Thyroid gland (tissue), 4 donors: Measurements from ENCODE around the gene CASP2.

Experiments used
- POLR2A ChIP-seq, 2 donors: fragments of 450-650 bp; IDR thresholded peaks; one replicate each; pipeline ENCODE4 v1.6.1; 2017; ENCODE audit warnings: antibody characterized with exemption in 2 of 2, mild to moderate bottlenecking in 2 of 2, moderate library complexity in 1 of 2
- TF ChIP-seq, protein P1 (sequence below), 6 experiments: fragments of 200-600 bp in 3 of 6; fragments of 450-650 bp in 3 of 6; sonication (generic) in 3 of 6; IDR thresholded peaks; one replicate each; pipeline ENCODE4 v1.5.1; 2016 to 2019; ENCODE audit warnings: antibody characterized with exemption in 6 of 6, mild to moderate bottlenecking in 2 of 6, inconsistent platforms in 1 of 6, moderate library complexity in 1 of 6

- TF ChIP-seq, protein P1, sequence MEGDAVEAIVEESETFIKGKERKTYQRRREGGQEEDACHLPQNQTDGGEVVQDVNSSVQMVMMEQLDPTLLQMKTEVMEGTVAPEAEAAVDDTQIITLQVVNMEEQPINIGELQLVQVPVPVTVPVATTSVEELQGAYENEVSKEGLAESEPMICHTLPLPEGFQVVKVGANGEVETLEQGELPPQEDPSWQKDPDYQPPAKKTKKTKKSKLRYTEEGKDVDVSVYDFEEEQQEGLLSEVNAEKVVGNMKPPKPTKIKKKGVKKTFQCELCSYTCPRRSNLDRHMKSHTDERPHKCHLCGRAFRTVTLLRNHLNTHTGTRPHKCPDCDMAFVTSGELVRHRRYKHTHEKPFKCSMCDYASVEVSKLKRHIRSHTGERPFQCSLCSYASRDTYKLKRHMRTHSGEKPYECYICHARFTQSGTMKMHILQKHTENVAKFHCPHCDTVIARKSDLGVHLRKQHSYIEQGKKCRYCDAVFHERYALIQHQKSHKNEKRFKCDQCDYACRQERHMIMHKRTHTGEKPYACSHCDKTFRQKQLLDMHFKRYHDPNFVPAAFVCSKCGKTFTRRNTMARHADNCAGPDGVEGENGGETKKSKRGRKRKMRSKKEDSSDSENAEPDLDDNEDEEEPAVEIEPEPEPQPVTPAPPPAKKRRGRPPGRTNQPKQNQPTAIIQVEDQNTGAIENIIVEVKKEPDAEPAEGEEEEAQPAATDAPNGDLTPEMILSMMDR (IDR thresholded peaks at IDR 0.05): no peak
- TF ChIP-seq POLR2A (IDR thresholded peaks at IDR 0.05): no peak
These were observed 8.5 kb downstream of the CASP2 start for GRCh38 chr7:143296686-143297085.
